ENCODE results near the gene DGKH.
"Not testable (repeated sequence)": the region's sequence is repeated elsewhere in the genome, so short reads cannot be mapped to it uniquely, and the experiment has no call there.

DGKH gene

DNA sequence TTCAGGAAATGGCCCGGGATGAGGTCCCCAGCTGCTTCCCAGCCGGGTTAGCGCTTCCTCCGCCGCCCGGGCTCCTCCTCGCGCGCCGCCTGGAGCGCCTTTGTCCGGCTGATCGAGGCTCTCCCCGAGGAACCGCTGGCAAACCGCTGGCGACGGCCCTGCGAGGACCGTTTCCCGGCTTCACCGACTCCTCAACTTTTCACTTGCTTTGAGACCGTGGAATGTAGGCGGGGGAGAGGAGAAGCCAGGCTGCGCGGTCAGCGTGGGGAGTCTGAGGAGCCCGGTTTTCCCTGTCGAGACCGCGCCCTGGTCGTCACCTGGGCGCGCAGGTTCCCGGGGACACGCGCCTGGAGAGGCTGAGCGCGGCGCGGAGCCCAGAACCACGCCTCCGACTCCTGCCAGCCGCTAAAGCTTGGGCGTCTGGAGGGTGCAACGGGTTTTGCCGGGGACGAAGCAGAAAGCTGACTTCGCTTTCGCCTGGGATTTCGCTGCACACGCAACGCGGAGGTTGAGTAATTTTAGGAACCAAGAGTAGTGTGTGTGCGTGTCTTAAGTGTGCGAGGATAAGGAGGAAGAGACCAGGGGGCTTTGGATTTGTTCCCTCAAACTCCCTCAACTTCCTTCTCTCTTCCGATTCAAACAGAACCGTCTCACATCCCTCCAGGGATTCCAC, 7.3 kb upstream of the DGKH start:
- peak; percentile 55 for DNase-seq

GRCh38 chr13:42041684-42042035, 6.8 kb upstream of the DGKH start:
- DNase-seq = no peak

DNA sequence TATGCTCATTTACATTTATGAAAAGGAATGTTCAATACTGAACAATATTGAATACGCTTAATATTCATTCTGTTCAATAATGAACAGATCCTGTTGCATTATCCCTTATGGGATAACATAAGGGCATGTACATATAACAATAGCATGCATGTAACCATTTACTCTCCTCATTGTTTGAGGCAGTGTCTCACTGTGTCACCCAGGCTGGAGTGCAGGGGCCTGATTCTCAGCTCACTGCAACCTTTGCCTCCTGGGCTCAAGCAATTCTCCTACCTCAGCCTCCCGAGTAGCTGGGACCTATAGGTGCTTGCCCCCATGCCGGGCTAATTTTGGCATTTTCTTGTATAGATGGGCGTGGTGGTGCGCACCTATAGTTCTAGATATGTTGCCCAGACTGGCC, 4.8 kb upstream of the DGKH start:
- DNase-seq = no peak

- DNase-seq = no peak
Observed at GRCh38 chr13:42046448-42046847, 2.0 kb upstream of the DGKH start.

DNA sequence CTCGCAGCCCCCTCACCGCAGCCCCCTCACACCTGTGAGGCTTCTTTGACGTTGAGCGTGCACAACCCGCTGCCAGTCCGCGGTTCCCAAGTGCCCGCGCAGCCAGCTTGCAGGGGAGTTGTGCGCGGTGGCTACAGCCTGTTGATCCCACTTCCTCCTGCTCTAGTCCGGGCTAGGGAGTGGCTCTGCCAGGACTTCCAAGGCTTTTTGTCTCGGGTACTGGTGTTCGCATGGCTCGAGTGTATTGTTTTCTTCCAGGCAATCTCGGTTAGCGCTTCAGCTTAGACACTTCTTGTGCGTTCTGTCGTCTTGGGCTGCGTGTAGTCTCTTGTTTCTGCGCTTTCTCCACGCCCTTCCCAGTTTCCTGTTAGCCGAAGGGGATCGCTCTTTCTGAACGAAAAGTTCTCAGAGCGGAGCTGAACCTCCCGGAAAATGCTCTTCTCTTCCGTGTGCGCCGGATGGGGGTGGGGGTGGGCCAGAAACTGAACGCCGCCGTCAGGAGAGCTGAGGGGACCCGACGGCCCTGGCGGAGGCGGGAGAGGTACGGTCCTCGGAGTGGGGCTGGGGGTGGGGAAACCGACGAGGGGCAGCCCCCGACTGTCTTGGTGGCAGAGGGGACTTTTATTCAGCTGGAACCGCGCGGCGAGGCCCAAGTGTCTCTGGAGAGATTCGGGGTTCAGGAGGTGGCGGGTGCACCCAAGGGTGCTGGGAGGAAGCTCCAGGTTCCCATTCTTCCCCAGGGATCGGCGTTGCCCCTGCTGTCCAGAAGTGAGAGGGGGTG, 697 bp upstream of the DGKH start:
- peak; percentile 44 for DNase-seq

- DNase-seq = peak; percentile 72
Observed at GRCh38 chr13:42048684-42049453, 421 bp downstream of the DGKH start.

DNA sequence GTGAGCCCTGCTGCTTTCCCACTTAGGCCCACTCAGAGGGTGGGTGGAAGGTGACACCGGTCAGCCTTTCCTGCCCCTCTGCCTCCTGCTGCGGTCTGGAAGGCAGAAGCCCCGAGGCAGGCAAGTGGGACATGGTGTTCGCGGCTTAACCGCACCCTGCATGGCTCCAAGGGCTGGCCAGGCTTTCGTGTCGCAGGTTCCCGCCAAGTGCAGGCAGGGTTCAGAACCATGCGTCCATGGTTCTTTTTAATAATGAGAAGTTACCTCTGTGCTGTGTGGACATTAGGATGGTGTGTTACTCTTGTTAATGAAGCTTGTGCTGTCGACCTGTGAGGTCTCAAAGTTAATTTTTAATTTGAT, 986 bp downstream of the DGKH start:
- no peak for DNase-seq

DNA sequence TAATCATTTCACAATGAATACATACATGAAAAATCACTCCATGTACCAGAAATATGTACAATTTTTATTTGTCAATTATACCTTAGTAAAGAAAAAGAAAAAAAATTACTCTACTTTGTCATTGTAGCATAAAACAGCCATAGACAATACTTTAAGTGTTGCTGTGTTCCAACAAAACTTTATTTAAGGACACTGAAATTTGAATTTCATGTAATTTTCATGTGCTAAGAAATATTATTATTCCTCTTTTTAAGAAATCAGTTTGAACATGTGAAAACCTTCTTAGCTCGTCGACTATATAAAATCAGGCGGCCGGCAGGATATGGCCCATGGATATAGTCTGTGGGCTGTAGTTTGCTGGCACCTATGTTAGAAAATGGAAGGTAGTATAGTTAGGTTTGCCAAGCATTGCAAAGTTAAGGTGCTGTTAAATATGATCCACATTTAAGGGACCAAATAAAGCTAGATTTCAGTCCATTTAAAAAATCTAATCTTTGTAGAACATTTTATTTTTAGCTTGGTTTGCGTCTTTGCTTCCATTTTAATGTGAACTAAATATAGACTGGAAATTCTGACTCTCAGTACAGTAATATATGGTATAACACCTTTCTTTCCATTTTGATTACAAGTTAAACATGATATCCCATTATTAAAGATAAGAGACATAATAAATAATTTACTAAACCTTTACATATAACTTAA, 6.5 kb downstream of the DGKH start:
- DNase-seq = no peak

DNA sequence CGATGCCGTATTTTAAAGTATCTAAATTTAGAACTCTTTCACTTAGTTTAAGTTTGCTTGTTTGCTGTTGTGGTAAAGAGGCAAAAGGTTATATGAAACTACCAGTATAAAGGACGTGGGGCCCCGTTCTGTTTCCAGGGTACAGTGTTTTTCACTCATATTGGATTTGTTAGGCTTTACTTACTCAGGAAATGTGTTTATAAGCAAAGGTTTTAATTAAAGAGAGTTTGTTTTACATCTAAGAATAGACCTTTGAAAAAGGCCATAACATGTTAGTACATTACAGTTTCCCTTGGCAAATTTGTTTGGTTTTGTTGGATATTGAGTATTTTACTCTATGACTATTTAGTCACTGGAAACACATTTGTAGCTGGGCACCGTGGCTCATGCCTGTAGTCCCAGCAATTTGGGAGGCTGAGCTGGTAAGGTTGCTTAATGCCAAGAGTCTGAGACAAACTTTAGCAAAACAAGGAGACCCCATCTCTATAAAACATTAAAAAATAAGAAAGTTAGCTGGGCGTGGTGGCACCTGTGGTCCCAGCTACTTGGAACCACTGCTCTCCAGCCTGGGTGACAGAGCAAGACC, 7.1 kb downstream of the DGKH start:
- DNase-seq = no peak

GRCh38 chr13:42056146-42056545, 7.7 kb downstream of the DGKH start:
- no peak for DNase-seq

- no peak for DNase-seq
Observed at GRCh38 chr13:42056583-42056982, 8.1 kb downstream of the DGKH start.

DNA sequence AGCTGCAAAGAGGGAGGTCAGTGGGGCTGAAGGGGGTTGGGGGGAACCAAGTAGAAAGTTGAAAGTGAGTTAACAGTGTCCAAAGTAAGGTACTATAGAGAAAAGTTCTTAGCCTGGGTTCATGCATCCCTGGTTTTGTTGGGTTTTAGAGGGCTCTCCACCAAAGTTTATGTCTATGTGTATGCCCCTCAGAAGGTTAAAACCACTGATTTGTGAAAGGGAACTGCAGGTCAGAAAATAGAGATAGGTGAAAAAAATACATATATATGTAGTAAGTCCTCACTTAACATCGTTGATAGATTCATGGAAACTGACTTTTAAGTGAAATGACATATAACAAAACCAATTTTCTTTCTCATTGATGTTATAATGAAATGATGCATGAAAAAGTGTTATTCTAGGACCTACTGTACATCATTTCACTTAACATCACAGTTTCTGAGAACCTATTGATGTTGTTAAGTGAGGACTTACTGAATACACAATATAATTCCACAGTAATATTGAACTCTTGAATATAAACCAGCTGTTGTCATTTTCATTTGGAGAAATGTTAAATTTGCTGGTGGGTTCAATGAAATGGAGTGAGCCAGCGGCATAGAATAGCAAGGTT, 9.6 kb downstream of the DGKH start:
- DNase-seq = no peak

DNA sequence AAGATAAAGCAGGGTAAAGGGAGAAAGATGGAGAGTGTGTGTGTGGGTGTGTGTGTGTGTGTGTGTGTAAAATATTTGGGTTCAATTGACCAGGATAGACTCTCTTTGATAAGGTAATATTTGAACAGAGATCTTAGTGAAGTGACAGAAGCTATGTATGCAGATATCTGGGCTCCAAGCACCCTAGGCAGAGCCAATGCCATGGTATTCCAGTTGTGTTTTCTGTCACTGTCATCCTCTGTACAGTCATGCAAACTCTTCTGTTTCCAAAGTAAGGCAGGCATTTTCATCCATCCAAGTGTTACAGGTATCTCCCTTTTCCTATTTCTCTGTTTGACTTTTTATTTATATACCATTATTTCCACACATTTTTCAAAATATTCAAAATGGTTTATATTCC, 13.5 kb downstream of the DGKH start:
- no peak for DNase-seq

GRCh38 chr13:42063105-42063504, 14.7 kb downstream of the DGKH start:
- no peak for DNase-seq

DNA sequence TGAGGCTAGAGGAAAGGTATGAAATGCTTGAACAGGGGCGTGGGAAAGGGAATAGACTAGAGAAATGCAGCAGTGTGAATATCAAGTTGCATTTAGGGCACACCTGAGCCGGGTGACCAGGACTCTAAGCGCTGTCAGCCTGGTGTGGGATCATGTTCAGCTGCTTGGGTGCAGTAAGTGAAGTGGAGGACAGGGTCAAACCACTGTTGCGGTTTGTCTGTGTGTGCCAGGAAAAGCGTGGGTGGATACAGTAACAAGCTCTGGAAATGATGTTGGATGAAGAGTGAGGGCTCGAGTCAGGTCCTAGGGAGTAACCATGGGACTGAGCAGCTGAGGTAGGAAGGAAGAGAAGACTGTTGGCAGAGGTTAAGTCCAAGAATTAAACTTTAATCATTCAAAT, 15.8 kb downstream of the DGKH start:
- DNase-seq = no peak

- no peak for DNase-seq
Observed at GRCh38 chr13:42064966-42065365, 16.5 kb downstream of the DGKH start.

DNA sequence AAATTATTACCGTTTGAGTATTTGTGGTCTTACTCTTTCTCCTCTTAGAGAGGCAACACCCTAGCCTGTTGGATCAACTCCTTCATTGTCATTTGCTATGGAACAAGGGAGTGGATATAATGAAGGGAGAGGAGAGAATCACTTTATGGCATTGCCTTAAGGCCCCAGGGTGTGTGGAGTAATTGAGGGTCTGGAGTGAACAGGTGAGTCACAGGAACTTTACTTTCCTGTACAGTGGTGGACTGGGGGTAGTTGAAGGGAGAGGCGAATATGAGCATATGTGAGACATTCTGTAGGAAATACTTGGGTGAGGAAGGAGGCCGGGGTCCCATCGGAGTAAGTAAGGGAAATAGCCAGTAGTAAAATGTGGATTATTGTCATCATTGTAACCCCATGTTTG, 17.0 kb downstream of the DGKH start:
- DNase-seq = no peak

DNA sequence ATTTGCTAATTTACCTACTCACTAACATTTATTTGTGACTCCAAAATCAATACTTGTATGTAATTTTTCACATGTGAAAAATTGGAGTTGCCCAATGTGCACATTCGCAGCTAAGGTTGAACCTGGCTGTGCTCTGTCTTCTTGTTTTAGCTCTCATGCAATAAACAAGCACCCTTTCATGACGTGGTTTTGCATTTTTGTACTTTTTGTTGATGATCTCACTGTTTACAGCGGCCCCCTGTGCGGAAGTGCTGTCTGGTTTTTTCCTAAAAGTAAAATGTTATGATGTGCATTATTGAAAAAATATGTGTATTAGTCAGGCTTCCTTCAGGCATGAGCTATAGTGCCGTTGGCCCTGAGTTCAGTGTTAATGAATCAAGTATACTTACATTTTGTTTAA, 18.1 kb downstream of the DGKH start:
- DNase-seq = no peak

- no peak for DNase-seq
Observed at GRCh38 chr13:42068886-42069285, 20.4 kb downstream of the DGKH start.

DNA sequence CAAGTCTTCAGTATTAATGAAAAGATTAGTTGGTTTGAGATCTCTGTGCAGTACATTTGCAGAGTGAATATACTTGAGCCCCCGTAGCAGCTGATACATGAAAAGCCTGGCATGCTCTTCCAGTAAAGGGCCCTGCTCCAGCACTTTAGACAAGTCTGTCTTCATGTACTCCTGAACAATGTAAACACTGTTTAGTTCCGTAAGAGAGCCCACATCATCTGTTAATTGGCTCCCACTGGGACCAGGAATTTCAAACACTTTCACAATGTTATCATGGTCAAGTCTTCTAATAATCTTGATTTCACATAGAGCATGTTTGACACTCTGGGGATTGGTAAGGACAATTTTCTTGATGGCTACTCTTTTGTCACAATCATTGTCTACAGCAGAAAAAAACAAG, 22.2 kb downstream of the DGKH start:
- not testable (repeated sequence) for DNase-seq

DNA sequence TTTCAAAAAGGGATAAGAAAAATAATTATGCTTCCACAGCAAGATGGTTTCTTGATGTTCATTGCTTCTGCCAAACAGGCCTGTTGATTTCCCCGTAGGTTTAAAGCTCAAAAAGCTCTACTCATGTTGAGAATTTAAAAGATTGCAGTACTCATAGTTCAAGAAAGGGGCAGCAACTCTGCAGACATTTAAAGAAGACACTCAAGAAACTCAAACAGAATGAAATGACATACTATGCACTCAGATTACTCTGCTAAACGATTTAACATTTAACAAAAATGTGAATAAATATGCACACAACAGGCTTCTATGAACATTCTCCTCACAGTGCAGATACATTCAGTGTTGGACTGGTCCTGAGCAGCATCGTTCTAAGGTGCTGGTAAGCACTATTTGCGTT, 22.7 kb downstream of the DGKH start:
- DNase-seq = not testable (repeated sequence)

DNA sequence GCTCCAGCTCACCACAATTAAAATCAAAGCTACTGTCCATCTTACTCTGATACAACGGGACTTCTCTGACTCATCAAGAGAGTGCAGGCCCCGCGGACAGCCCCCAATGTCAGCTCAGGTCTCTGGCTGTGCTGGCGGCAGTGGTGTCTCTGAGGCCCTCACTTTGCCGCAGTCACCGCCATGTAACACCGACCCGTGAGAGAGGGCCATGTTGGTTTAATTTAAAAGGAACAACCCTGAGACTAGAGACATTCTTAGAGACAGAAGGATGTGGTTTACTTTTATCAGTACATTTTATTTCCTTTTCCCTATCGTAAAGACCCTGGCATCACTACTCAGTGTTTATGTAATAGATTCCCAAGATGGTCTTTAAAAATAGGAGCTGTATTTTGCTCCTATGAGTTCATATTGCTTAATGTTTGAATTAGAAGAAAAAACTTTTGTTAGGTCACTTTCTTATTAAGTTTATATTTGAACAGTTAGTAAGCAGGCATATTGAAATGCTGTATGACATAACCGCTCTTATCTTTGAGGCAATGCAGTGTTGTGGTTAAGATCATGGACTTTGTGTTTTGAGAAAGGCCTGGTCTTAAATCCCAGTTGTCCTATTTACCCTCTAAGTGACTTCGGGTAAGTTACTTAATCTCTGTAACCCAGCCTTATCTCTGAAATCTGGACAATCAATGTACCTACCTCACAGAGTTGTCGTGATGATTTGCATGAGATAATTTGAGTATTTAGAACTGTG, 23.4 kb downstream of the DGKH start:
- no peak for DNase-seq

Data from activated T-cell treated with anti-CD3 and anti-CD28 coated beads, Interleukin-2, amount 50 U/mL, for 1 hour (primary cell).